22Rv1 (cell line): Measurements from ENCODE around the gene ITGB1BP1.

ENCODE experiments used
- ZFX ChIP-seq: fragments of 450-650 bp; IDR thresholded peaks from 2 replicates; pipeline ENCODE4 v1.6.1; 2017; ENCODE audit warnings: antibody characterized with exemption, borderline replicate concordance
- TF ChIP-seq, protein P1 (sequence below): fragments of 450-650 bp; IDR thresholded peaks from 2 replicates; pipeline ENCODE4 v1.5.1; 2017; ENCODE audit warnings: mild to moderate bottlenecking

- TF ChIP-seq, protein P1, sequence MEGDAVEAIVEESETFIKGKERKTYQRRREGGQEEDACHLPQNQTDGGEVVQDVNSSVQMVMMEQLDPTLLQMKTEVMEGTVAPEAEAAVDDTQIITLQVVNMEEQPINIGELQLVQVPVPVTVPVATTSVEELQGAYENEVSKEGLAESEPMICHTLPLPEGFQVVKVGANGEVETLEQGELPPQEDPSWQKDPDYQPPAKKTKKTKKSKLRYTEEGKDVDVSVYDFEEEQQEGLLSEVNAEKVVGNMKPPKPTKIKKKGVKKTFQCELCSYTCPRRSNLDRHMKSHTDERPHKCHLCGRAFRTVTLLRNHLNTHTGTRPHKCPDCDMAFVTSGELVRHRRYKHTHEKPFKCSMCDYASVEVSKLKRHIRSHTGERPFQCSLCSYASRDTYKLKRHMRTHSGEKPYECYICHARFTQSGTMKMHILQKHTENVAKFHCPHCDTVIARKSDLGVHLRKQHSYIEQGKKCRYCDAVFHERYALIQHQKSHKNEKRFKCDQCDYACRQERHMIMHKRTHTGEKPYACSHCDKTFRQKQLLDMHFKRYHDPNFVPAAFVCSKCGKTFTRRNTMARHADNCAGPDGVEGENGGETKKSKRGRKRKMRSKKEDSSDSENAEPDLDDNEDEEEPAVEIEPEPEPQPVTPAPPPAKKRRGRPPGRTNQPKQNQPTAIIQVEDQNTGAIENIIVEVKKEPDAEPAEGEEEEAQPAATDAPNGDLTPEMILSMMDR, result no peak
- no peak for TF ChIP-seq ZFX
Observed at GRCh38 chr2:9380702-9381628, 42.4 kb downstream of the ITGB1BP1 start.
